Activated CD8-positive, alpha-beta memory T cell treated with anti-CD3 and anti-CD28 coated beads, Interleukin-2, amount 50 U/mL, for 4 hours (primary cell): ENCODE measurements around the gene TIGD2.

Source experiments
- DNase-seq: peaks from one replicate; pipeline ENCODE4 v3.0.0-alpha.2; 2020

The TIGD2 gene

GRCh38 chr4:89110986-89111832, at the start of gene TIGD2:
Gene TIGD2, plus strand, starts transcription at chr4:89111533. Its CDS starts 1,442 bp downstream, at chr4:89112975.
- peak; percentile 89 for DNase-seq

- DNase-seq, result no peak
Measured at GRCh38 chr4:89064848-89065247, 46.5 kb upstream of the TIGD2 start.

DNA sequence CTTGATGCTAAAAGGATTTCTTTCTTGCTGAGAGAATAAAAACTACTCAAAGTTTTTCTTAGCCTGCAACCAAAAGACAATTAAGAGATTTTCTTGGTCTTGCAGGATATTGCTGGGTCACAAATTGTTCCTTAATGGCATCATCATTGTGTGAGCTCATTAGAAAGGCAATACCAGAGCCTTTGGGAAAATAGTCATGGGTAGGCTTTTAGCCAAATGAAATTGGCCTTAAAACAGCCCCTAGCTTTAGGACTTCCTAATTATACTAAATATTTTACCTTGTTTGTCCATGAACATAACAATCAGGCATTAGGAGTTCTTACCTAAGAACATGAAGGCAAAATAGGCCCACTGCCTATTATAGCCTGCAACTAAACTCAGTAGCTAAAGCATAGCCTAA, 43.9 kb upstream of the TIGD2 start:
- DNase-seq, result no peak

DNA sequence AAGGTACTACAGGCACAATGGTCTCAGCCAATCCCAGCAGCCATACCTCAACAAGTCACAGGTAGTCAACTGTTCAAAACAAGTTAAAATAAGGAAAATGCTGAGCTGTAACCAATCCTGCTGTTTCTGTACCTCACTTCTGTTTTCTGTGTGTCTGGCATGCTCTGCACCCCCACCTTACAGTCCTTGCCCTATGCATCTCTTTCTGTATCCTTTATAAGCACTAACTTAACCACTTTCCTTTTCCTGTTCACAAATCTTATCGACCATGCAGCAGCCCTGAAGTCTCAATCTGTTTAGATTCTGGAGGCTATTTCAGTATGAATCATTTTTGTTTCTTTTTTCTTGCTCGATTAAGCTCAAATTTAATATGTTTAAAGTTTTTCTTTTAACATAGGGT, 41.9 kb upstream of the TIGD2 start:
- DNase-seq, result no peak

DNA sequence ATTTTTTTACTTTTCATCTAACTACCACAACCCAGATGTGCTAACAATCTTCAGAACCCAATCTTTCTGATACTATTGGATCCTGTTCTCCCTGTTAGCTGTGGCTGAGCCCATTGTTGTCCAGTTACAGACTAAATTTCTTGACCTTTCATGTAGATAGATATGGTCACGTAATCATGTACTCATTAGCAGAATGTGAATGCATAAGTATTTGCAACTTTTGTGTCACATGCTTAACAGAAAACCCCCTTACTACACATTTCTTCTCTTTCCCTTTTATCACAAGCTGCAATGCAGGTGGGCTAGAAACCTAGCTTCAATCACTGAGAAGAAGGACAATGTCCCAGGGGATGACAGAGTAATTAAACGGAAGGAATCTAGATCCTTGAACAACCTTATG, 41.3 kb upstream of the TIGD2 start:
- DNase-seq, result no peak

- DNase-seq, result no peak
Measured at GRCh38 chr4:89071311-89071710, 40.0 kb upstream of the TIGD2 start.

DNA sequence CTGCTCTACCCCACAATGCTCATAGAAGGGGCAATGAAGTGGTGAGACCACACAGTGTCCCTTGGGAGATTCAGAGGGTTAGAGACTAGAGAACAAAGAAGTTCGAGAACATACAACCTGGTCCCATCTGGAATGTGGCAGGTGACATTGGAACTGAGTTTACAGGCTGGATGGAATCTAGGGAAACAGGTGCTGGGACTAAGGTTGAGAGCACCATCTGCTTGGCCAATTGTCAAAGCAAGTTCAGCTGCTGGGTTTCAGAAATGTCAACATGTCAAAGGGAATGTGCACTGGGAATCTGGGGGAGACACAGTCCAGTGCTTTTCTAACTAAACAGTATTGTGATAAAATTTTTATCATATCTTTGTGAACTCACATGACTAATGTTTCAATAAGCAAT, 38.4 kb upstream of the TIGD2 start:
- DNase-seq, result no peak

DNA sequence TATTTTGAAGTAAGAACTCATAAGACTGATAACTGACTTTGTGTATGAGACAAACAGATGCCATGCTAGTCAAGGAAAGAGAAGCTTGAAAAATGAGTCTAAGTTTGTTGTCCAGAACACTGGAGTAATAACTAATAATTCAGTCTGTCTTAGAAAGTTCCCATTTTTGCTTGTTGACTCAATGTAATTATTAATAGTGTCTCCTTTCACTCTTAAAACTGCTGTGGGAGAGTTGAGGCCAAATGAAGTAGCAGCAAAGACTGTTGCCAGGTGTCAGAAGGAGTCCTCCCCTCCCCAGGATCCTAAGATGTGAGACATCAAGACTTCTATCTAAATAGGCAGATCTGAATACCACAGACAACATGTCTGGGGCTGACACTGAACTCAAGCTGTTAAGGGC, 33.6 kb upstream of the TIGD2 start:
- DNase-seq, result no peak

DNA sequence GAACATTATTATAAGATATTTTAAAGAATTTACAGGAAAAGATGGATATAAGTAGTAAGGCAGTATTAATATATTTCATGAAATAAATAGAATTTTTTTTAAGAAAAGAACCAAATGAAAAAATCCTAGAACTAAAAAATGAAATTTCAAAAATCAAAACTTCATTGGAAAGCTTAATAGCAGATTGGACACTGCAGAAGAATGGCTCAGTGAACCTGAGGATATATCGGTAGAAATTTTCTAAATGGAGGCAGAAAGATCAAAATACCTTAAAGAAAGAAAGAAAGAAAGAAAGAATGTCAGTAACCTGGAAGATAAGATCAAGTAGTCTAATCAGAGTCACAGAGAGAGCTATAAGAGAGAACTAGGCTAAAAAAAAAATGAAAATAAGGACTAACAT, 33.0 kb upstream of the TIGD2 start:
- no peak for DNase-seq

DNA sequence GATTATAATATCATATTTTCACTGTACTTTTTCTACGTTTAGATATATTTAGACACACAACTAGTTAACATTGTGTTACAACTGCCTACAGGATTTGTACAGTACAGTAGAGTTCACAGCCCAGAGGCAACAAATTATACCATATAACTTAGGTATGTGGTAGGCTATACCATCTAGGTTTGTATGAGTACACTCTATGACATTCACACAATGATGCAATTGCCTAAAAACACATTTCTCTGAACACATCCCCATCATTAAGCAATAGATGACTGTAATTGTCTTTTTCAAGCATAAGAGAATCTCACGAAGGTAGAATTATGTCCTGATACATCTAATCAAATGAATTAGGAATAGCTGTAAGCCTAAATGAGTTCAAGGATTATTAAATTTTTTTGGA, 12.3 kb upstream of the TIGD2 start:
- no peak for DNase-seq

DNA sequence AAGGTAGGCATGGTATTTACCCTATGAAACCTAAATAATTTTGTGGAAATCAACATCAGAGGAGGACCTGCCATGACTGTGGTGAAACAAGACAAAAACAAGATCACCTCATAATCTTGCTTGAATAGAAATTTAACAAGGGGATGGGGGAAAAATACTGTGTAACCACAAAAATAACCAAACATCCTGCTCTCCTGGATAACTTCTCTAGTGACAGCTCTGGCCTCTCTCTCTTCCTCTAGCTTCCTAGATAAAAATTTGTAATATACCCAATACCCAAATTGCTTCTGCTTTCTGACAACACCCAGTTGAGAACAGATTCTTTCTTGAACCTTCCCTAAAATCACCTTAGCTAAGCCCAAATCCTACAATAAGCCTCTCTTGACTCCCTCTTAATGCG, 11.9 kb upstream of the TIGD2 start:
- DNase-seq, result no peak

DNA sequence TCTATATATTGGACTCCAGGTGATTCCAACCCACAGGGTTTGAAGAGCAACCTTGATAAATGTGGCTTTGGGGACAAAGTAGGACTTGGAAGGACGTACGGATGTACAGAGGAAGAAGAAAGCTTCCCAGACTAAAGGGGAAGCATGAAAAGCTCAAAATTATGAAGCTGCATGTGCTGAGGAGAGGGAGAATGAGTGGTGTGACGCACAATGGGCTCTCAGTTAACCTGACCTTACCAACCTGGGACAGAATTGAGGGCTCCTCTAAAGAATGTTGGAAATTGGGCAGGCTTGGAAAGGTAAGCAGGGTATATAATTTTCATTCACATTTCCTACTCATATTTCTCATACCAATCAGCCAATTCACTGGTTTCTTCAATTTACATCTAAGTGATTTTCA, 10.5 kb upstream of the TIGD2 start:
- DNase-seq, result no peak

DNA sequence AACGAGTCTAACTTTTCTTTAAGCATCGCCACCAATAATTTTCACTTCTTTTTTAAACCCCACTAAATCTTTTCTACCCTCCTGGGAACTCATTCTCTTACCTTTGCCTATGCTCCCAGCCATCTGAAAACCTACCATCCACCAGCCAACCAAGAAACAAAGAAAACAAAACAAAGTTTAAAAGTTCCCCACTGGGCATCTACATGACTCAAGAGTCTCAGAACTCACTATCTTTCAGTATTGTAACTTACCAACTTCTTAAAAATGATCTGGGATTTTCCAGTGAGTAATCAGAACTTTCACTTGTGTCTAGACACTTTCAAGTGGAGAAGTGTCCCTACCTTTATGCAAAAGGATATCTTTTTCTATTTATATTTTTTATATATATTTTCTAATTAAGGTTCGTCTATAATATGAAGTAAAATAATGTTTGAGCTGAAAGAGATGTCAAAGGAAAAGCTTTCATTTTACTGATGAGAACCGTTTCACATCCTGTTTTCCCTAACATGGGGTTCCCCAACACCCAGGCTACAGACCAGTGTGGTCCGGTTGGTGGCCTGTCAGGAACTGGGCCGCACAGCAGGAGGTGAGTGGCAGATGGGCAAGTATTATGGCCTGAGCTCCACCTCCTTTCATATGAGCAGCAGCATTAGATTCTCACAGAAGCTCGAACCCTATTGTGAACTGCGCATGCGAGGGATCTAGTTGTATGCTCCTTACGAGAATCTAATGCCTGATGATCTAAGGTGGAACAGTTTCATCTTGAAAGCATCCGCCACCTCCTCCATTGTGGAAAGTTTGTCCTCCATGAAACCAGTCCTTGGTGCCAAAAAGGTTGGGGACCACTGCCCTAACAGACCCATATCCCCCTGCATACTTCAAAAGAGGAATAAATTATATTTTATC, 9.8 kb upstream of the TIGD2 start:
- DNase-seq, result no peak

DNA sequence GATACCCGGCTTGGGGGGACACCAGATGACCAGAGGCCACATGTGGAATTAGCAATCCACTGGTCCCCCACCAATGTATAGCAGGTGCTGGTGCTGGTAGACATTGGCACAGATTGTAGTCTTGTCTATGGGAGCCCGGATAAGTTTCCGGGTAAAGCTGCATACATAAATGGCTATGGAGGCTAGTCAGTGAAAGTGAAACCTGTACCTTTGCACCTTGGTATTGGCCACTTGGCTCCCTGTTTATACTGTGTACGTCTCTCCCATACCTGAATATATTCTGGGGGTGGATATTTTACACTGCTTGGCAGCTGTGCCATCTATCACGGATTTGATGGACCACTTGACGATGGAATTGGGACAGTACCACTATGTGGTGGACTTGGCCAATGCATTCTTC, 5.6 kb upstream of the TIGD2 start:
- no peak for DNase-seq

DNA sequence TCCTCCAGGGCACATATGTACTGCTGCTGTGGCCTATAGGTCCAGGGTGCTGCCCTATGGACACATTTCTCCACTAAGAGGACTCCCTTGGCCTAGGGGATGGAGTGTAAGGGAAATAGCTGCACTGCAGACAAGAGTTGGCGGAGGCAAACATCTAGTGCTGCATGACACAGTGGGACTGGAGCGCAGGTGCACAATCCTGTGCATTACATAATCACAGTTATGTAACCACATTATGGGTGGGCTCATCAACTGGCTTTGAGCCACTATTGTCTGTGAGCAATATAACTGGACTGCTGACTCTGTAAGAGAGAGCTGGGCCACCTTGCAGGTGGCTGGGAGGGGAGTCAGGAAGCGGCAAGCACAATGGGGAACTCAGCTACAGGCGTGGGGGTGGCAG, 3.2 kb upstream of the TIGD2 start:
- no peak for DNase-seq

DNA sequence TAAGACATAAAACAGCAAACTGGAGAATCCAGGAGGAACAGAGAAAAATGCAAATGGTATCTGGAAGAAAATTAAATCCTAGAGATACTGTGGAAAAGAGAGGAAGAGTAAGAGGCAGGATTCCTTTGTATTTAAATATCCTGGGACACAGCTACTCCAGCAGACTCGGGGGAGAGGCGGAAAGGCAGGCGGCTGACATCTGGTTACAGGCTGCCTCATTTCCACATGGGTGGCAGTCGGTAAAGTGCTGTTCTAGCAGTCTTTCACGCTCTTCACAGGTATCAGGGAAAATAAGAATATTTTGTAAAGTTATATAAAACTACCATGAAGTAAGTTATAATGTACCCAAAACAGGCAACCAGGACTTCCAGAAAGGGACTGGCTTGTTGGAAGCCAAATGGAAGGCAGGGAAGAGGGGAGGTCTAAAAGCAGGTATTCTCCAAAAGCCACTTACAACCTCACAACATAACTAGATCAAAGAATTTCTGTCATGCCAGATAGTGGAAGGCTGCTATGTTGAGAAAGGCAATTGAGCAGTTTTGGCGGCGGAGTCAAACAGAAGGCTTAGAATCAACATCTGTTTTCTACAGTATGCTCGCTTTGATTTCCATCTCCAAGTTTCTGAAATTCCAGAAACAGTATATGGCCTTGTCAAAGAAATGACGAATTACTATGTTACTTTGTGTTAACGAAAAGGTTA, 1.3 kb upstream of the TIGD2 start:
- DNase-seq, result no peak

- no peak for DNase-seq
Measured at GRCh38 chr4:89110541-89110985, 770 bp upstream of the TIGD2 start.

GRCh38 chr4:89111833-89112563, 665 bp downstream of the TIGD2 start:
- no peak for DNase-seq

DNA sequence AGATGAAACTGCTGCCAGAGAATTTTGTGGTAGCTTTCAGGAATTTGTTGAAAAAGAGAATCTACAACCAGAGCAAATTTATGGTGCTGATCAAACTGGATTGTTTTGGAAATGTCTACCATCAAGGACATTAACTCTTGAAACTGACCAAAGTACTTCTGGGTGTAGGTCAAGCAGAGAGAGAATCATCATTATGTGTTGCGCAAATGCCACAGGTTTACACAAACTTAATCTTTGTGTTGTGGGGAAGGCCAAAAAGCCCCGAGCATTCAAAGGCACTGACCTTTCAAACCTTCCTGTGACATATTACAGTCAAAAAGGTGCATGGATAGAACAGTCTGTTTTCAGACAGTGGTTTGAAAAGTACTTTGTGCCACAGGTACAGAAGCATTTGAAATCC, 2.1 kb downstream of the TIGD2 start:
- no peak for DNase-seq

GRCh38 chr4:89114100-89114499, 2.8 kb downstream of the TIGD2 start:
- no peak for DNase-seq

DNA sequence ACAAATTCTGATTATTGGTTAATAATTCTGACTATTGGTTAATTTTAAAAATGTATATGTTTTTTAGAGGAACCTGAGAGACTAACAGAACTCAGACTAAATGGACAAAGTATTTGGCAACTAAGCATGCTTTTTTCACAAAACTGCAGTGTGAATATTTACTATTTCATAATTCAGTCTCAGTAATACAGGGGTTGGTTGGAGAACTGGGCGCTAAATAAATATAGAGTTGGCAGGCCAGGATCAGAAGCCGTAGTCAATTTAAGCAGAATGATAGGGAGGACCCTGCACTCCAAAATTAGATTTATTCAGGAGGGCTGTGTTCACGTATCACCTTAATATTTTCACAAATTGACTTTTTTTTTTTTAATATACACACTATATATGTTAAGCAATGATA, 5.8 kb downstream of the TIGD2 start:
- DNase-seq, result no peak

DNA sequence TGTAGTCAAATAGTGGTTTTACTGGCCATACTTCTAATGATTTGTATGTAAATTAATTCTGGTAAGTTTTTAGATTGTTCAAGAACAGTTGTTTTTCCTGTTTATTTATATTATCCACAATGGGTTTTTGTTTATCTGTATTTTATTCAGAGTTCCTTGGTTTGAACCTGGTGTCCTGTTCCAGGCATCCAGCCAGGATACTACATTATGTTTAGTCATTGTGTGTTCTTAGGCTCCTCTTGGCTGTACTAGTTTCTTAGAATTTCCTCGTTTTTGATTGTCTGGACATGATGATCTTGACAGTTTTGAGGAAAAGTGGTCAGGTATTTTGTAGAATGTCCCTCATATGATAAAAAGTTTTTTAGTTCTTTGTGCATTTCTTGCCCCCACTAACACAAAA, 7.8 kb downstream of the TIGD2 start:
- no peak for DNase-seq

GRCh38 chr4:89119836-89120235, 8.5 kb downstream of the TIGD2 start:
- DNase-seq, result no peak
